Measurements from ENCODE around the gene CTF1.

DNA sequence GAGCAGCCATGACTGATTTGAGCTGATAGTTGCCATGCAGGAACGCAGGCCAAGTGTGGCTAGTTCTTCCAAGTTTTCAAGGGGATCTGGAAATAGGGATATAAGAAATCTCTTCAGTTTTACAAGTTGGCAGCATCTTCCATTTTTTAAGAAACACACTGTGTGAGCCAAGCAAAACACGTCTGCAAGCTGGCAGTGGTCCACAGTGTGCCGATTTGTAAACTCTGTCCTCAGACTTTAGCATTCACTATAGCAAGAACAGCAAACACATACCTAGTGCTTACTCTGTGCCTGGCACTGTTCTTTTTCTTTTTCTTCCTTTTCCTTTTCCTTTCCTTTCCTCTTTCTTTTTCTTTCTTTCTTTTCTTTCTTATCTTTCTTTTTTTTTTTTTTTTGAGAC lies 55.3 kb downstream of the CTF1 start:
- TF ChIP-seq EZH2phosphoT487 (IDR thresholded peaks at IDR 0.05; ENCODE audit: borderline replicate concordance) (no peak), EZH2 (IDR thresholded peaks at IDR 0.05) (no peak)
- TF ChIP-seq, protein P1, sequence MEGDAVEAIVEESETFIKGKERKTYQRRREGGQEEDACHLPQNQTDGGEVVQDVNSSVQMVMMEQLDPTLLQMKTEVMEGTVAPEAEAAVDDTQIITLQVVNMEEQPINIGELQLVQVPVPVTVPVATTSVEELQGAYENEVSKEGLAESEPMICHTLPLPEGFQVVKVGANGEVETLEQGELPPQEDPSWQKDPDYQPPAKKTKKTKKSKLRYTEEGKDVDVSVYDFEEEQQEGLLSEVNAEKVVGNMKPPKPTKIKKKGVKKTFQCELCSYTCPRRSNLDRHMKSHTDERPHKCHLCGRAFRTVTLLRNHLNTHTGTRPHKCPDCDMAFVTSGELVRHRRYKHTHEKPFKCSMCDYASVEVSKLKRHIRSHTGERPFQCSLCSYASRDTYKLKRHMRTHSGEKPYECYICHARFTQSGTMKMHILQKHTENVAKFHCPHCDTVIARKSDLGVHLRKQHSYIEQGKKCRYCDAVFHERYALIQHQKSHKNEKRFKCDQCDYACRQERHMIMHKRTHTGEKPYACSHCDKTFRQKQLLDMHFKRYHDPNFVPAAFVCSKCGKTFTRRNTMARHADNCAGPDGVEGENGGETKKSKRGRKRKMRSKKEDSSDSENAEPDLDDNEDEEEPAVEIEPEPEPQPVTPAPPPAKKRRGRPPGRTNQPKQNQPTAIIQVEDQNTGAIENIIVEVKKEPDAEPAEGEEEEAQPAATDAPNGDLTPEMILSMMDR (IDR thresholded peaks at IDR 0.05 in 2 of 3, conservative IDR thresholded peaks at IDR 0.05 in 1 of 3; ENCODE audit: borderline replicate concordance in 1 of 3, insufficient read depth in 1 of 3, low read depth in 2 of 3, low read length in 2 of 3) = no peak
- TF ChIP-seq, protein P2, sequence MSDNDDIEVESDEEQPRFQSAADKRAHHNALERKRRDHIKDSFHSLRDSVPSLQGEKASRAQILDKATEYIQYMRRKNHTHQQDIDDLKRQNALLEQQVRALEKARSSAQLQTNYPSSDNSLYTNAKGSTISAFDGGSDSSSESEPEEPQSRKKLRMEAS (IDR thresholded peaks at IDR 0.05) = no peak
- TF ChIP-seq, protein P3, sequence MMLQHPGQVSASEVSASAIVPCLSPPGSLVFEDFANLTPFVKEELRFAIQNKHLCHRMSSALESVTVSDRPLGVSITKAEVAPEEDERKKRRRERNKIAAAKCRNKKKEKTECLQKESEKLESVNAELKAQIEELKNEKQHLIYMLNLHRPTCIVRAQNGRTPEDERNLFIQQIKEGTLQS (IDR thresholded peaks at IDR 0.05) = no peak

All from HCT116 (cell line).